ENCODE data around the gene RNF14.

Gene RNF14

DNA sequence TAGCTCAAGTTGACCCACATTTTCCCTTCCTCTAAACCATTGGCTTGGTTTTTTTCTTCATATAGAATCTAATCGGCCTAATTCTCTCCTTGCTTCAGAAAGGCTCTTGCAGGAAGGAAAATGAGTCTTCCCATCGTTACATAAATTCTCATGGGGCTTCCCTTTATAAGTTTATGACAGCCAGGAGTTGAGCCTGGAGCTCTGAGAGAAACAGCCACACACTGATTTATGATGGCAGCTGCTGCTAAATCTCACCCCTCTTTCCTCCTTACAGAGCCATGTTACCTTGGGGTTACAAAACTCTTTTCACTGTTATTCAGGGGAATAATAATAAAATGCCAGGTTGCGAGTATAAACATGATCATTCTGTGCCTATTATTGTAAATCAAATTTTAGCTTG, 5.2 kb upstream of the RNF14 start:
- no peak overlapping the region for H3K23ac ChIP-seq (ENCODE audit: low read length)
- H3K27me3 ChIP-seq (ENCODE audit: insufficient read depth, low read length, poor library complexity) = no peaks in the 10 kb centered on the region
- H3K56ac ChIP-seq (ENCODE audit: low read length) = no peak overlapping the region
- H2BK120ac ChIP-seq (ENCODE audit: low read depth, low read length) = no peak overlapping the region
- no peak overlapping the region for H3K9ac ChIP-seq (ENCODE audit: low read length)
- H4K8ac ChIP-seq (ENCODE audit: low read depth, low read length) = no peak overlapping the region
- H2BK5ac ChIP-seq (ENCODE audit: low read length) = no peak overlapping the region
- no CpG with 5 or more reads among the region's 3 CpGs for WGBS (ENCODE audit: extremely low coverage, insufficient coverage, low lambda C conversion rate)
- H3K79me2 ChIP-seq (ENCODE audit: control insufficient read depth, insufficient read depth, low read length) = no peaks in the 10 kb centered on the region
- no peak overlapping the region for H3K4me2 ChIP-seq (ENCODE audit: low read length)
- H3K18ac ChIP-seq (ENCODE audit: low read length) = no peak overlapping the region
- no peak for DNase-seq
- no peak overlapping the region for H3K27ac ChIP-seq (ENCODE audit: low read depth, low read length)
- no peak overlapping the region for H3K4me3 ChIP-seq (ENCODE audit: low read length)
- H3K4me1 ChIP-seq (ENCODE audit: control insufficient read depth, low read depth, low read length) = no peaks in the 10 kb centered on the region
- no peak overlapping the region for H4K5ac ChIP-seq (ENCODE audit: low read length)
- no peak overlapping the region for H2BK15ac ChIP-seq (replicated peaks; ENCODE audit: low read depth)
- no peak overlapping the region for H2AK5ac ChIP-seq (ENCODE audit: low read length)
- H3K4ac ChIP-seq (ENCODE audit: low read depth, low read length) = no peak overlapping the region
- H3K79me1 ChIP-seq (ENCODE audit: low read length) = no peaks in the 10 kb centered on the region
- H3K36me3 ChIP-seq (ENCODE audit: control insufficient read depth, insufficient read depth, low read length) = no peaks in the 10 kb centered on the region

- H3K27me3 ChIP-seq (ENCODE audit: insufficient read depth, low read length, poor library complexity) = no peaks in the 10 kb centered on the region
- H3K4me1 ChIP-seq (ENCODE audit: control insufficient read depth, low read depth, low read length) = no peaks in the 10 kb centered on the region
- no peaks in the 10 kb centered on the region for H3K79me2 ChIP-seq (ENCODE audit: control insufficient read depth, insufficient read depth, low read length)
- DNase-seq = no peak
- H3K56ac ChIP-seq (ENCODE audit: low read length) = no peak overlapping the region
- H2BK15ac ChIP-seq (replicated peaks; ENCODE audit: low read depth) = no peak overlapping the region
- H4K5ac ChIP-seq (ENCODE audit: low read length) = no peak overlapping the region
- H3K36me3 ChIP-seq (ENCODE audit: control insufficient read depth, insufficient read depth, low read length) = no peaks in the 10 kb centered on the region
- no CpG with 5 or more reads among the region's 7 CpGs for WGBS (ENCODE audit: extremely low coverage, insufficient coverage, low lambda C conversion rate)
- no peak overlapping the region for H3K4ac ChIP-seq (ENCODE audit: low read depth, low read length)
- H3K27ac ChIP-seq (ENCODE audit: low read depth, low read length) = no peak overlapping the region
- H3K4me2 ChIP-seq (ENCODE audit: low read length) = no peak overlapping the region
- no peak overlapping the region for H2BK5ac ChIP-seq (ENCODE audit: low read length)
- H3K9ac ChIP-seq (ENCODE audit: low read length) = no peak overlapping the region
- no peak overlapping the region for H2BK120ac ChIP-seq (ENCODE audit: low read depth, low read length)
- no peak overlapping the region for H2AK5ac ChIP-seq (ENCODE audit: low read length)
- H3K18ac ChIP-seq (ENCODE audit: low read length) = no peak overlapping the region
- H3K23ac ChIP-seq (ENCODE audit: low read length) = no peak overlapping the region
- H3K4me3 ChIP-seq (ENCODE audit: low read length) = no peak overlapping the region
- H3K79me1 ChIP-seq (ENCODE audit: low read length) = peaks cover 2% of the 10 kb centered on the region
- H4K8ac ChIP-seq (ENCODE audit: low read depth, low read length) = no peak overlapping the region
These were observed 3.8 kb upstream of the RNF14 start for GRCh38 chr5:141965071-141965470.

GRCh38 chr5:141966275-141966962, 2.5 kb upstream of the RNF14 start:
- no peak overlapping the region for H2BK15ac ChIP-seq (replicated peaks; ENCODE audit: low read depth)
- no peak overlapping the region for H3K9ac ChIP-seq (ENCODE audit: low read length)
- H3K18ac ChIP-seq (ENCODE audit: low read length) = no peak overlapping the region
- no peak overlapping the region for H2BK120ac ChIP-seq (ENCODE audit: low read depth, low read length)
- peaks cover 2% of the 10 kb centered on the region for H3K79me1 ChIP-seq (ENCODE audit: low read length)
- H3K23ac ChIP-seq (ENCODE audit: low read length) = no peak overlapping the region
- no CpG with 5 or more reads among the region's 4 CpGs for WGBS (ENCODE audit: extremely low coverage, insufficient coverage, low lambda C conversion rate)
- no peak overlapping the region for H3K4ac ChIP-seq (ENCODE audit: low read depth, low read length)
- no peak overlapping the region for H2BK5ac ChIP-seq (ENCODE audit: low read length)
- H4K8ac ChIP-seq (ENCODE audit: low read depth, low read length) = no peak overlapping the region
- H3K79me2 ChIP-seq (ENCODE audit: control insufficient read depth, insufficient read depth, low read length) = no peaks in the 10 kb centered on the region
- H3K36me3 ChIP-seq (ENCODE audit: control insufficient read depth, insufficient read depth, low read length) = no peaks in the 10 kb centered on the region
- H3K4me2 ChIP-seq (ENCODE audit: low read length) = no peak overlapping the region
- H3K56ac ChIP-seq (ENCODE audit: low read length) = no peak overlapping the region
- H4K5ac ChIP-seq (ENCODE audit: low read length) = no peak overlapping the region
- no peak overlapping the region for H3K27ac ChIP-seq (ENCODE audit: low read depth, low read length)
- H3K4me1 ChIP-seq (ENCODE audit: control insufficient read depth, low read depth, low read length) = no peaks in the 10 kb centered on the region
- H2AK5ac ChIP-seq (ENCODE audit: low read length) = no peak overlapping the region
- no peak overlapping the region for H3K4me3 ChIP-seq (ENCODE audit: low read length)
- H3K27me3 ChIP-seq (ENCODE audit: insufficient read depth, low read length, poor library complexity) = no peaks in the 10 kb centered on the region
- no peak for DNase-seq

DNA sequence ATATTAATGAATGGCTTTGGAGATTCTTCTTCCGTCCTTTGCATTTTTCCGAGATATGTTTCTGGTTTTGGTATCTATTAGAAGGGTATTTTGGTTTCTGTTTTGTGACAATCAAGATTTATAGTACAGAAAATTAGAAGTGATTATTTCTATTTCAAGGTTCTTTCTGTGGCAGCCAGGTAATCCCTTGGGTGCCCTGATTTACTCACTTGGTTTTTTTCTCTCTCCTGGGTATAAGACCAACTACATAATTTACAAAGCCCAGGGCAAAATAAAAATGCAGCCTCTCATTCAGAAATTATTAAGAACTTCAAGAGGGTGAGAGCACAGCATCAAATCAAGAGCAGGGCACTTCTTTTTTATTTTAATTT, 2.0 kb upstream of the RNF14 start:
- Histone ChIP-seq H3K56ac (ENCODE audit: low read length) (no peak overlapping the region), H4K8ac (ENCODE audit: low read depth, low read length) (no peak overlapping the region), H3K23ac (ENCODE audit: low read length) (no peak overlapping the region), H3K79me1 (ENCODE audit: low read length) (peaks cover 2% of the 10 kb centered on the region), H2BK5ac (ENCODE audit: low read length) (no peak overlapping the region), H4K5ac (ENCODE audit: low read length) (no peak overlapping the region), H3K4me1 (ENCODE audit: control insufficient read depth, low read depth, low read length) (no peaks in the 10 kb centered on the region), H2BK120ac (ENCODE audit: low read depth, low read length) (no peak overlapping the region), H3K36me3 (ENCODE audit: control insufficient read depth, insufficient read depth, low read length) (no peaks in the 10 kb centered on the region), H3K4me2 (ENCODE audit: low read length) (no peak overlapping the region), H3K9ac (ENCODE audit: low read length) (no peak overlapping the region), H2AK5ac (ENCODE audit: low read length) (no peak overlapping the region), H2BK15ac (replicated peaks; ENCODE audit: low read depth) (no peak overlapping the region), H3K27ac (ENCODE audit: low read depth, low read length) (no peak overlapping the region), H3K18ac (ENCODE audit: low read length) (no peak overlapping the region), H3K4ac (ENCODE audit: low read depth, low read length) (no peak overlapping the region), H3K27me3 (ENCODE audit: insufficient read depth, low read length, poor library complexity) (no peaks in the 10 kb centered on the region), H3K4me3 (ENCODE audit: low read length) (no peak overlapping the region), H3K79me2 (ENCODE audit: control insufficient read depth, insufficient read depth, low read length) (no peaks in the 10 kb centered on the region)
- DNase-seq = no peak
- no CpG with 5 or more reads among the region's 2 CpGs for WGBS (ENCODE audit: extremely low coverage, insufficient coverage, low lambda C conversion rate)

DNA sequence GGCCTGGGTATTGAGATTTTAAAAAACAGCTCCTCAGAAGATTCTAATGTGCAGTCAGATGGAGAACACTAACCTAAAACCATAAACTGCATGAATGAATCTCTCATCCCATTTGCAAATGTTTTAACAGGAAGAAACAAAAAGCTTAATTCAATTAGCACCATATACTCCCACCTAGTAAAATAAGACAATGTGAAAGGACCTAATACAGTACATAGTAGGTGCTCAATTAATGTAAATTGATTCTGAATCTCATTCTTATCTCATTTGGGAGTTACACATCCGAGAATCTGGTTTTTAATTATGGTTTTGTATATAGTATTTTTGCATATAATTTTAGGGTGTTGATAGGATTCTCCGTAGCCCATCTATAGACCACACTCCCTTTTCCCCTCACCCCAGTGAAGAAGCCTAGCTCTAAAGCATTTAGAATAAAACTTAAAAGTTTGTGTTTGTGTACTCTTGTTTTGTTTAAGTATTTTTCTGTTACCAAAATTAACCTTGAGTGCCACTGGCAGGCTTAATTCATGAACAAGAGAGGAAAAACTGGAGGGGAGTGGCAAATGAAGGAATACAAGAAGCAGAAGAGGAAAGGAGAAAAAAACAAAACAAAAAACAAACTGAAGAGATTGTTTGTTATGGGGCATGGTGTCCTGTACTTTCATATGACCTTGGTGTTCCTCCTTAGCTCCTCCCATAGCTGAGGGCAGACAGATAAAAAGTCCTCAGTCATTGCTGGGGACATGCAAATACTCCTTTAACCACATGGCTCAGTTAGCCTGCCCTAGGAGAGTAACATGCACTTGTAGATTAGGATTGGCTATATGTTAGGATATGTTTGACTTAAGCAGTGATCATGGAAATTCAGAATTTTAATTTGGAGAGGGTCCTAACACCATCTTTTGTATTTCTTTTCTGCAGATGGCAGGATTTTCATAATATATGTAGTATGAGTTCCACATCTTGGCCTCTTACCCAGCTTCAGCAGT, 1.2 kb downstream of the RNF14 start:
- no peaks in the 10 kb centered on the region for H3K79me2 ChIP-seq (ENCODE audit: control insufficient read depth, insufficient read depth, low read length)
- no peak overlapping the region for H3K23ac ChIP-seq (ENCODE audit: low read length)
- H4K8ac ChIP-seq (ENCODE audit: low read depth, low read length) = no peak overlapping the region
- no peaks in the 10 kb centered on the region for H3K4me1 ChIP-seq (ENCODE audit: control insufficient read depth, low read depth, low read length)
- peak overlapping the region; percentile 97 for H3K9ac ChIP-seq (ENCODE audit: low read length)
- no peak overlapping the region for H2AK5ac ChIP-seq (ENCODE audit: low read length)
- no peaks in the 10 kb centered on the region for H3K36me3 ChIP-seq (ENCODE audit: control insufficient read depth, insufficient read depth, low read length)
- H2BK120ac ChIP-seq (ENCODE audit: low read depth, low read length) = no peak overlapping the region
- H3K4me3 ChIP-seq (ENCODE audit: low read length) = peak overlapping the region; percentile 95
- H3K27ac ChIP-seq (ENCODE audit: low read depth, low read length) = no peak overlapping the region
- peaks cover 2% of the 10 kb centered on the region for H3K79me1 ChIP-seq (ENCODE audit: low read length)
- H2BK5ac ChIP-seq (ENCODE audit: low read length) = no peak overlapping the region
- no peak overlapping the region for H3K18ac ChIP-seq (ENCODE audit: low read length)
- no peak overlapping the region for H4K5ac ChIP-seq (ENCODE audit: low read length)
- WGBS (ENCODE audit: extremely low coverage, insufficient coverage, low lambda C conversion rate) = no CpG with 5 or more reads among the region's 2 CpGs
- no peaks in the 10 kb centered on the region for H3K27me3 ChIP-seq (ENCODE audit: insufficient read depth, low read length, poor library complexity)
- H3K56ac ChIP-seq (ENCODE audit: low read length) = peak overlapping the region; percentile 98
- DNase-seq = peak; percentile 84
- H2BK15ac ChIP-seq (replicated peaks; ENCODE audit: low read depth) = no peak overlapping the region
- H3K4ac ChIP-seq (ENCODE audit: low read depth, low read length) = no peak overlapping the region
- peak overlapping the region; percentile 65 for H3K4me2 ChIP-seq (ENCODE audit: low read length)

Measured in mesendoderm (in vitro differentiated cells).